H1 (cell line): Measurements from ENCODE around the gene SLC26A8.

Source experiments
- BACH1 ChIP-seq: IDR thresholded peaks from 2 replicates; pipeline ENCODE4 v1.6.1; 2012; ENCODE audit warnings: low read length, improper control_type of control experiment
- CBX5 ChIP-seq: fragments of 300-800, 300-1000 bp; sonication (generic); IDR thresholded peaks from 2 replicates; pipeline ENCODE4 v1.7.1; 2016; ENCODE audit warnings: antibody characterized with exemption, low read length, low read depth
- CEBPB ChIP-seq: IDR thresholded peaks from 2 replicates; pipeline ENCODE4 v1.6.1; 2012; ENCODE audit warnings: low read depth, low read length
- EGR1 ChIP-seq: IDR thresholded peaks from 2 replicates; pipeline ENCODE4 v1.6.1; 2011; ENCODE audit warnings: low read depth, low read length, borderline replicate concordance
- EZH2 ChIP-seq: fragments of 200-600 bp; sonication (generic); IDR thresholded peaks from 2 replicates; pipeline ENCODE4 v1.7.1; 2012; ENCODE audit warnings: low read depth, mild to moderate bottlenecking, moderate library complexity, low read length, inconsistent platforms; ENCODE audit not compliant: severe bottlenecking
- KDM1A ChIP-seq: fragments of 200-600, 300-600 bp; sonication (generic); IDR thresholded peaks from 2 replicates; pipeline ENCODE4 v1.7.1; 2016; ENCODE audit warnings: mild to moderate bottlenecking, low read length, borderline replicate concordance
- PHF8 ChIP-seq: fragments of 200-600 bp; sonication (generic); conservative IDR thresholded peaks from 2 replicates; pipeline ENCODE4 v1.7.1; 2012; ENCODE audit warnings: low read depth, mild to moderate bottlenecking, inconsistent platforms, low read length, moderate library complexity
- POLR2A ChIP-seq, 2 experiments: IDR thresholded peaks; 1 replicate in 1 of 2; 2 replicates in 1 of 2; pipeline ENCODE4 v1.6.1; 2011; ENCODE audit warnings: low read depth in 2 of 2, low read length in 2 of 2, mild to moderate bottlenecking in 2 of 2; ENCODE audit errors: control extremely low read depth in 1 of 2
- SIN3A ChIP-seq, 2 experiments: IDR thresholded peaks in 1 of 2; conservative IDR thresholded peaks in 1 of 2; 2 replicates each; pipeline ENCODE4 v1.6.1; 2011 to 2012; ENCODE audit warnings: low read length in 2 of 2, improper control_type of control experiment in 1 of 2, low read depth in 1 of 2, mild to moderate bottlenecking in 1 of 2
- SUZ12 ChIP-seq: fragments of 200-600 bp; sonication (generic); IDR thresholded peaks from 2 replicates; pipeline ENCODE4 v1.6.1; 2012; ENCODE audit warnings: mild to moderate bottlenecking, inconsistent platforms, low read length, moderate library complexity, mixed read lengths
- TAF1 ChIP-seq: IDR thresholded peaks from 2 replicates; pipeline ENCODE4 v1.6.1; 2011; ENCODE audit warnings: mild to moderate bottlenecking, low read depth, low read length
- TF ChIP-seq, protein P1 (sequence below), 3 experiments: IDR thresholded peaks; 1 replicate in 2 of 3; 2 replicates in 1 of 3; pipeline versions ENCODE4 v1.5.1 to v1.6.1; 2011; ENCODE audit warnings: low read length in 3 of 3, mild to moderate bottlenecking in 3 of 3, inconsistent platforms in 2 of 3, low read depth in 1 of 3, moderate library complexity in 1 of 3; ENCODE audit not compliant: insufficient read depth in 1 of 3; ENCODE audit errors: control extremely low read depth in 1 of 3
- TF ChIP-seq, protein P2 (sequence below): IDR thresholded peaks from 2 replicates; pipeline ENCODE4 v1.6.1; 2011; ENCODE audit warnings: low read depth, mild to moderate bottlenecking, low read length; ENCODE audit not compliant: insufficient read depth

GRCh38 chr6:35907750-35908149 is 116.7 kb downstream of the SLC26A8 start:
- TF ChIP-seq, protein P1, sequence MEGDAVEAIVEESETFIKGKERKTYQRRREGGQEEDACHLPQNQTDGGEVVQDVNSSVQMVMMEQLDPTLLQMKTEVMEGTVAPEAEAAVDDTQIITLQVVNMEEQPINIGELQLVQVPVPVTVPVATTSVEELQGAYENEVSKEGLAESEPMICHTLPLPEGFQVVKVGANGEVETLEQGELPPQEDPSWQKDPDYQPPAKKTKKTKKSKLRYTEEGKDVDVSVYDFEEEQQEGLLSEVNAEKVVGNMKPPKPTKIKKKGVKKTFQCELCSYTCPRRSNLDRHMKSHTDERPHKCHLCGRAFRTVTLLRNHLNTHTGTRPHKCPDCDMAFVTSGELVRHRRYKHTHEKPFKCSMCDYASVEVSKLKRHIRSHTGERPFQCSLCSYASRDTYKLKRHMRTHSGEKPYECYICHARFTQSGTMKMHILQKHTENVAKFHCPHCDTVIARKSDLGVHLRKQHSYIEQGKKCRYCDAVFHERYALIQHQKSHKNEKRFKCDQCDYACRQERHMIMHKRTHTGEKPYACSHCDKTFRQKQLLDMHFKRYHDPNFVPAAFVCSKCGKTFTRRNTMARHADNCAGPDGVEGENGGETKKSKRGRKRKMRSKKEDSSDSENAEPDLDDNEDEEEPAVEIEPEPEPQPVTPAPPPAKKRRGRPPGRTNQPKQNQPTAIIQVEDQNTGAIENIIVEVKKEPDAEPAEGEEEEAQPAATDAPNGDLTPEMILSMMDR (IDR thresholded peaks at IDR 0.05; ENCODE audit: control extremely low read depth in 1 of 3, insufficient read depth in 1 of 3, low read depth in 1 of 3, low read length in 3 of 3), result no peak
- TF ChIP-seq EGR1 (no peak), KDM1A (no peak), PHF8 (no peak), CBX5 (no peak), POLR2A (IDR thresholded peaks at IDR 0.05; ENCODE audit: control extremely low read depth in 1 of 2, low read depth in 2 of 2, low read length in 2 of 2) (no peak), SIN3A (conservative IDR thresholded peaks at IDR 0.05 in 1 of 2, IDR thresholded peaks at IDR 0.05 in 1 of 2; ENCODE audit: low read depth in 1 of 2, low read length in 2 of 2) (no peak), SUZ12 (no peak), BACH1 (no peak), EZH2 (no peak), CEBPB (no peak), TAF1 (no peak)
- TF ChIP-seq, protein P2, sequence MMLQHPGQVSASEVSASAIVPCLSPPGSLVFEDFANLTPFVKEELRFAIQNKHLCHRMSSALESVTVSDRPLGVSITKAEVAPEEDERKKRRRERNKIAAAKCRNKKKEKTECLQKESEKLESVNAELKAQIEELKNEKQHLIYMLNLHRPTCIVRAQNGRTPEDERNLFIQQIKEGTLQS, result no peak
